Measurements from ENCODE around the gene DNAH6. TPM values are rescaled to one million over a fixed set of nuclear protein-coding genes. Genes with fewer than 3 reads are reported as not detected.
"Not testable (repeated sequence)": the region's sequence is repeated elsewhere in the genome, so short reads cannot be mapped to it uniquely, and the experiment has no call there.

DNAH6 gene
- total RNA-seq, 1 donor = 0.54 TPM

DNA sequence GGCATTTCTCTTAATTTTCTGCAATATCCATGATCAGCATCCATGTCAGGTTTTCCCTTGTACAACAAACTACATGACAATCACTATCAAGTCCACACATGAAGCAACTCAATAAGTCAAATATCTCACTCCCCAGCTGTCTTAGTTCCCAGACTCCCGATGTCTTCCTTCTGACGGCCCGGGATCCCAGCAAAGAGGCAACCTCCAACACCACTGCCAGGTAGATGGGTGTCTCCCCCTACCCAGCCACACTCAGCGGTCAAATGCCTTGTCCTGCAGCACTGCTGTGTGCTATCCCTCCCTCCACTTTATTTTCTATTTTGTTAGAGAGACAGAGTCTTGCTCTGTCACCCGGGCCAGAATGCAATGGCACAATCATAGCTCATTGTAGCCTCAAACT, 341.3 kb downstream of the DNAH6 start:
- no peak for DNase-seq (ENCODE audit: low read depth in 2 of 3, low spot score in 2 of 3)

DNA sequence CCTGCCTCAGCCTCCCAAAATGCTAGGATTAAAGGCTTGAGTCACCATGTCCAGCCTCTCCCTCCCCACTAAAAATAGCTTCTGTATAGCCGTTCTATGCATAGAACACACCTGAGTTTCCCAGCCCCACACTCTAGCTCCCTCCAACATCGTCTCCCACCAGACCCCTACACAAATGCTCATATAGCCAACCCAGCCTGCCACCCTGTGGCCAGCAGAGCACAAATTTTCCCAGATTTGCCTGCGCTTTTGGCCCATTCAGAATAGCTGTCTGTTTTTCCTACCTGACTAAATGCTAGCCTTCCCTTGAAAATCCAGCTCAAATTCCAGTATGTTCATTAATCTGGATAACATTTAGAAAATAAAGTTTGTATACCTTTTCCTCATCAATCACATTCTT, 341.8 kb downstream of the DNAH6 start:
- DNase-seq (ENCODE audit: low read depth in 2 of 3, low spot score in 2 of 3) = no peak

- DNase-seq (ENCODE audit: low read depth in 2 of 3, low spot score in 2 of 3) = no peak
These were observed 342.6 kb downstream of the DNAH6 start for GRCh38 chr2:84858937-84859336.

GRCh38 chr2:84861539-84861938, 345.2 kb downstream of the DNAH6 start:
- no peak for DNase-seq (ENCODE audit: low read depth in 2 of 3, low spot score in 2 of 3)

DNA sequence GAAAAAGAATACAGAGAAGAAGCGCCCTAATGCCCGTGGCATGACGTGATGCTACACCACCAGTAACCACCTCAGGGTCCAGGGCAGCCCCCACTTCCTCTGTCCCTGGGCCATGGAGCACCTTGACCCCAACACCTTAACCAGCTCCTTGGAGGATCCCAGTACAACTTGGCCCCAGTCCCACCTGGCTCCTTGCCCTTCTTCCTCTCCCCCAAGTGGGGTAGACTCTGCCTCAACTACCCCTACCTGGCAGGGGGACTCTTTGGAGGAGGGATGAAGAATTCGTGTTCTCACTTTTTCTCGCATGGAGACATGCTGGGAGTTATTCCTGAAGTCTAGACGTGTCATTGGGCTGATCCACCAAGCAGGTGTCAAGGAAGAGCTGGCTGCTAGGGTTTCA, 345.7 kb downstream of the DNAH6 start:
- no peak for DNase-seq (ENCODE audit: low read depth in 2 of 3, low spot score in 2 of 3)

GRCh38 chr2:84865181-84865783, 349.0 kb downstream of the DNAH6 start:
- peak in 1 of 3 donors; percentile 33 for DNase-seq (ENCODE audit: low read depth in 2 of 3, low spot score in 2 of 3)

- no peak for DNase-seq (ENCODE audit: low read depth in 2 of 3, low spot score in 2 of 3)
These were observed 349.8 kb downstream of the DNAH6 start for GRCh38 chr2:84866122-84866521.

DNA sequence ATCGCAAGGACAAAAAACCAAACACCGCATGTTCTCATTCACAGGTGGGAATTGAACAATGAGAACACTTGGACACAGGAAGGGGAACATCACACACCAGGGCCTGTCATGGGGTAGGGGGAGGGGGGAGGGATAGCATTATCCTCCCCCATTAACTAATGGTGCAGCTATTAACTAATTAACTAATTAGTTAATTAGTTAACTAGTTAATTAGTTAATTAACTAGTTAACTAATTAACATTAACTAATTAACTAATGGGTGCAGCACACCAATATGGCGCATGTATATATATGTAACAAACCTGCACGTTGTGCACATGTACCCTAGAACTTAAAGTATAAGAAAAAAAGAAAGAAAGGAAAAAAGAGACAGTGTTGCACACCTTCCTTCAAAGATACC, 352.0 kb downstream of the DNAH6 start:
- DNase-seq (ENCODE audit: low read depth in 2 of 3, low spot score in 2 of 3) = not testable (repeated sequence)

Other genes starting within 250 kb of the DNAH6 start
- 30.4 TPM for gene SUCLG1, start 57.2 kb upstream of the DNAH6 start, total RNA-seq